OCI-M2 (cell line): ENCODE data around the gene MAST4.

Experiments used
- DNase-seq: peaks from one replicate; lab custom pipeline; 2025; ENCODE audit not compliant: unreplicated experiment; lab: John Stamatoyannopoulos, UW

Gene MAST4

DNA sequence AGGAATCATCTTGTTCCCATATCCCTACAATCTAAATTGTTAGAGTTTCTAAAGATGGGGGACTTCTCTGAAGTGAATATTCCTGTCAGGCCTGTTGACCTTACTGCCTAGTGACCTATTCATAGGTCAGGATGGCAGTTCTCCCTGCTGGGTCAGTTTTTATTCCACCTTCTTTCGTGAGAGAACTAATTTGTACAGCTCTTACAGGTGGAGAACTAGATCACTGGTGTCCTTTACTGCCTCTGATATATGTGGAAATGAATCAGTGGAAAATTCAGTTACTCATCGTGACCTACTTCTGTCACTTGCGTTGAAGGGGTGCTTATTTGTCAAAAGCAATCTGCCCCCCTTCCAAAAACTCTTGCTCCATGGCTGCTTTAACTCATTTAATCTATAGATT is 435.5 kb downstream of the MAST4 start:
- no peak for DNase-seq

DNA sequence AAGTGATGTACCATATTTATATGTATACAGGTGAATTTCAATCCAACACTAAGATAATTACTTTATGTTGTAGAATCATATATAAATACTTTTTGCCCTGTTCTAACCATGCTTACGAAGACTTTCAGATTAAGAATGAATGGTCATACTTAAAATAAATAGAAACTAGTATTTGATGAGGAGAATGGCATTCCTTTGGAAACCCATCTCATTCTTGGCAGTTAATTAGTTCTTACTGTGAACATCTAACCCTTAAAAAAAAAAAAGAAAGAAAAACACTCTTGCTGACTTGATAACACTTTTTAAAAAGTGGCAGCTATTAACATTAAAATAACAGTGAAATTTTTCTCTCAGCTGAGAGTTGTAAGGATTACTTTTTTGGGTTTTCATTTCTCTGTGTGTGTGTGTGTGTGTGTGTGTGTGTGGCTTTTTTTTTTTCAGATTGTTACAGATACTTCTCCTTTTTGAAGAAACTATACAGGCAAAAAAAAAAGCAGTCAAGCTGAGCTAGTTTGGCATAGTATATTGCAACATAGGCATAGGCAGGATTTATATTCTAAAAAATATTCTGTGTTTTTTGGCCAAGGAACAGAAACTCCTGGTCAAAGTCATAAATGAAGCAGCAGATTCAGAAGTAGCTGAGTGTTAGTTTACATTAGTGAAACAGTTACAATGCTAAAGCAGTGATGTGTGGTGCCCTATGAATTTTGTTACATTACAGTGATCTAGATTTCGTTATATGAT is 436.9 kb downstream of the MAST4 start:
- no peak for DNase-seq

DNA sequence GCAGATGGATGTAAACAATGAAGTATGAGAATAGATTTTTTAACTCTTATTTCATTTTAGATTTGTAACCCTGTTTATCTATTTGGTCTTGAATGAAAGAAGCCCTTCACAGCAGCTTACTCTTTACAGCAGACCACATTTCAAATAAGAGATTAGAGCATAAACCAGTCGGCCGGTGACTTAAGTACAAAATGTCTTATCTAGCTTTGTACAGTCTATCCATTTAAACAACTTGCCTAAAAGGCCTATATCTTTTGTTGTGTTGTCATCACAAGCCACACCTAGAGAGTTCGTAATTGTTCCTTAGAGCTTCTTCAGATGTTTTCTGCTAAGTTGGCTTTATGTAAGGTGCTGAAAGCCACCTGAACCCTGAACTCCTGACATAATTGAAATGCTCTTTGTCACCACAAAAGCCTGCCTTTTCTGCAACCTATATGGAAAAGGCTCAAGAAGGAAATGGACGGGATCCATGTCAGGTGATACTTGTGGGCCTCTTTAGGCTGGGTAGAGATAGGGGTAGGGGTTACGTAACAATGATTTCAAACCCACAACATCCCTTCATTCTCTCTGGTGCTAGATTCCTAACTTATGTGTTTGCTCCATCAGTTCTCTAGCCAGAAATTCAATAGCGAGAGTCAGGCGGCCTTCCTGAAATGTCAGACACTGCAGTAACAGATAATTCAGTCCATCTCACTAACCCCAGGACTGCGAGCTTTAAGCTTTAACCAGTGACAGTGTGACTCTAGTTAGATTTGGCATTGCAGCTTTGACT is 437.9 kb downstream of the MAST4 start:
- no peak for DNase-seq

DNA sequence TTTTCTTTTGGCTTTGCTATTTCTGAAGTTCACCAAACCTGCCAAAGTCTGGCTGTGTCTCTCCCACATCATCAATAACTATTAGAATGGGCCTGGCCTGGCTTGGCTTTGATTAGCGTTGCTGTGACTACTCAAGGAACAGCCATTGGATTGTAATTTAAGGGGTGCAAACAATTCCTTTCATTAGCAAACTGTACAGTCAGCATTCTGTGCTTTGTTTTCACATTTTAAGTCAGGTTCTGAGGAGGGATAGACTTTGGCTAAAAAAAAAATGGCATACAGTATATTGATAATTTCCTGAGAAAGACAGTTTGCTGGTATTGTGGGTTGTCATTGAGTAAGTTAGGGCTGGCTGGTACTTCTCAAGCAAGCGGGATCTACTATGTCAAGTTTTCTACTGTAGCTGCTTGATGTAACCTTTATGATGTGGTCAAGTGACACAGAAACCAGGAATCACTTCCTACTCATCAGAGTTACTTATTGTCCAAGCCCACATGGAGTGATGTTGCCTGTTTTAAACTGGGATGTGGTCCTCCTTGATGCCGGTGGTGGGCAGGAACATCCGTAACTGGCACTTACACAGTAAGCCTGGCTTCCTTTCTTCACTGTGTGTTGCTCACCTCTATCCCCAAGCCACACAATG is 439.0 kb downstream of the MAST4 start:
- DNase-seq, result no peak

DNA sequence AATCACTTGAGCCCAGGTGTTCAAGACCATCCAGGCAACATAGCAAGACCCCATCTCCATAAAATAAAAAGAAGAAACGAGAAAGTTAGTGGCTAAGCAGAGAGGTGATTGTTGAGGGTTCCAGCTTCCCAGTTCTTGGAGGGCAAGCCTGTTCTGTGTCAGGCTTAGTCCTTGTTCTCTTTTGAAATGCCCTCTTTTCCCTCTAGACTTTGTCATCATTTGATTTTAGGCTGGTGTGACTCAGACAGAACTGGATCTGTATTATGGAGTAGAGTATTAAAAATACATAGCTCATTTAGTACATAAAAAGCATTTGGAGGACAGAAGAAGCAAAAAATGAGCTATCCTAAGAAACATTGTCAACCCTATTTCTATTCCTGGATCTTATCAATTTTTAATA is 441.0 kb downstream of the MAST4 start:
- DNase-seq, result no peak

DNA sequence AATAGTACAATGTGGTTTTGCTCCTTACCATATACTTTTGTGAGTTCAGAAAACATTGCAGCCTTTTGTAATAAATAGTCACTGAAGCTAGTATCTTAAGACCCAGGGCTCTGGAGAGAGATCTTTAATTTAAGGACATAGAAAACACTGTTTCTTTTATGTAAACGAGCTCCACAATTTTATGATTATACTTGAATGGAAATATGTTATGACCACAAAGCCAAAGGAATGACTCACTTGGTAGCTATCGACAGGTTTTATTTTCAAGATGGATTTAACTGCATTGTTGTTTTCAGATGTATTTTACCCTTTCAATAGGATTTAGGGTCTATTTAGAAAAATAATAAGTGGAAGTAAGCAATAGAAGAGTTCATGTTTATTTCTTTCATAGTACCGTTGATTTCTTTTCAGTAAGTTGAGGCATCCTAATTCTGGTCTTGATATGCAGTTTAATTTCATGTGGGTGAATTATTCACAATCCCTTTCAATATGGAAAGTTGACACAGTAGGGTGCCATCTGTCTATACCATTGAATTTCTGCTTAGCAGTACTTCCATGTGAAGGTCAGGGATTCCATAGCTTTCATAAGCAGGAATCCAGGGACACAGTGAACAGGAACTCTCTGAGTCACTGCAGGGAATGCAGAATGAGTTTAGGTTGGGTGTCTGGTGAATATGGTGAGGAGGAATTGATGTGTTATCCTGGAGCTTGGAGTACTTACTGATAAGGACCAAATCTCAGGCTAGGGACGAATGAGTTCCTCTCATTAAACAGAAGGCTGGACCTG is 442.8 kb downstream of the MAST4 start:
- no peak for DNase-seq

DNA sequence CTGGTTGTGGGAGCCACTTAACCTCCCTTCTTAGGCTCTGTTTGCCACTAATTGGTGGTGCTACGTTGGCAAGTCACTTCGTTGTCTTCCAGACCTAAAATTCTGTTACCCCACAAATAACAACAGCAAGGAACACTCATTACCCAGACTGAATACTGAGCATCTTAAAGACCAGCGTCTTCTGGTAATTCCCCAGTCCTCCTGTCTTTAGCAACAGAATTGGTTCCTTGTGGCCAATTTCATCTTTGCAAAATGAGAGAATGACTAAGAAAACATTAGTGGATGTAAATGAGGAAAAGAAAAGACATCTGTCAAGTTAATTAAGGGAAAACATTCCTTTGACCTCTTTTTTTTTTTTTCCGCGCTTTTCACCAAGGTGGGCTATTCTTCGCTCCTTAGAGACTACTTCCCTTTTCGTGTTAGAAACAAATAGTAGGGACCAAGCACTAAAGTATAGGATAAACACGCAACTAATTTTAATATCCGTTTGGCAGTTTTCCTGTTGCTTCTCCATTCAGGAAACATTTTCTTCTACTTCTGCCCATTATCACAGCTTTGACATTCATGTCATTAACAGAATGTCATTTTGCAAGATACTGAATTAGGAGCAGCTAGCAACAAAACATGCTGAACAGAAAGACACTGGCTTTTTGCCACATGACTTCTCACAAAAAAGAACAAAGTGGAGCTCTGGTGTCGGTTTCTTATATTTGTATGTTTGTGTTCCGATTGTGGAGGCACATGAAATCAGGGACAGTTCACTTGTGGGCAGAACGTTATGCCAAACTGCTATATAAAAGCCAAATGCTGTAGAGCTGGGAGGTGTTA is 446.2 kb downstream of the MAST4 start:
- DNase-seq, result no peak

DNA sequence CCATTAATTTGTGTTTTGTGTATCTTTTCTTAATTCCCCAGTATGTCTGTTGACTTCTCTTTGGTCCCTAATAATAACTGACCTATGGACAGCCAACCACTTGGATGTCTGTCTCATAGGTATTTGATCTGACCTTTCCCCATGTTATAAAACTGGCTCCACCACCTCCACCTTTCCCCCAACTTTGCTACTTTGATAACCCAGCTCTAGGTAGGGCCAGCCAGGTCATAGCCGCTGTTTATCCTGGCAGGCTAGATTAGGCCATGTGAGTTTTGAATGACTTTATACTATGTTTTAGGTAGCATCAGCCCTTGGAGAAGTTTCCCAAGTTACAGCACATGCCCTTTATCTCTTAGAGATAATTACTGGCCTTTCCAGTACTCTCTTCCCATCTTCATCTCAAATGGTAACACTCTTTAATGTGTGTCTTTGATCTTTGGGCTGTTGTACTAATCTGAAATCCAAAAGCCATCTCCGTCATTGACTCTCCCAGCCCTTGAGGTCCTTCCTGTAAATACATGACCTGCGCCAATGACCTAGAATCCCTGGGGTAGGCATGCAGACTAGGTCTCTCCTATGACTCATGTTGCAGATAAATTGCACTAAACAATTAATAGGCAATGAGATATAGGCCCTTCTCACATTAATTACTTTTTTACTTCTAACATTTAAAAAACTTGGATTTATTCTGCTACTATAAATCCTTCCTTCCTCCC is 447.8 kb downstream of the MAST4 start:
- DNase-seq, result no peak

DNA sequence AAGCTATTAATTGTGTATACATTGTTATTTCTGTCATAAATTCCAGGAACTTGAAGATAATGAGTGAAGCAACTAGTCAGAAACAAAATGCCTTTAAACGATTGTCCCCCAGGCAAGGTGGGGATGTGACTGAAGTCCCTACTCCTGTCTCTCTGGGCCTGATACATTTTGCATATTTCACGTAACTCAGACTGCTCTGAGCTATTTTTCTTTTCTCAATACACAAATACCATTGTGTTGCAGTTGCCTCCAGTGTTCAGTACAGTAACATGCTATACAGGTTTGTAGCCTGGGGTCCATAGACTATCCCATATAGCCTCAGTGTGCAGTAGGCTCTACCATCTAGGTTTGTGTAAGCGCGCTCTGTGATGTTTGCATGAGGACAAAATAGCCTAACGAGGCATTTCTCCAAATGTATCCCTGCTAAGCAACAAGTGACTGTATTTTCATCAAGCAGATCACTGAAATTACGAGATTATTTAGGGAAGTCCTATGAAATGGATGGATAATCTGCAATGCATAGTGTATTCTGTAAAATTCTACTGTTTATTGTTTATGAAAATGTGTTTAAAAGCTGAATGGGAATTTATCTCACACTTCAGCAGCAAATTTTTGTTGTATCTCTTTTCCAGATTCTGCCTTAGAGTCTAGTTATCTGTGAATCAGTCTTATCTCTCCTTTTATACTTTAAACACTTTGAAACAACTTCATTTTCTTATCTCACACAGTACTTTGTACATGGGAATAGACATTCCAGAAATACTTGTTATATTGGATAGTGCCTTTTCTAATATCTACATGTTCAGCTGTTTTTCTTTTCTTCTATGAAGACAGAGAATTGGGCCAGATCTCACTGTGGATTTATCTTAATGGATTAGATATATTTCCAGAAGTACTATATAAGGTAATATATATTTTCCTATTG is 449.9 kb downstream of the MAST4 start:
- no peak for DNase-seq

DNA sequence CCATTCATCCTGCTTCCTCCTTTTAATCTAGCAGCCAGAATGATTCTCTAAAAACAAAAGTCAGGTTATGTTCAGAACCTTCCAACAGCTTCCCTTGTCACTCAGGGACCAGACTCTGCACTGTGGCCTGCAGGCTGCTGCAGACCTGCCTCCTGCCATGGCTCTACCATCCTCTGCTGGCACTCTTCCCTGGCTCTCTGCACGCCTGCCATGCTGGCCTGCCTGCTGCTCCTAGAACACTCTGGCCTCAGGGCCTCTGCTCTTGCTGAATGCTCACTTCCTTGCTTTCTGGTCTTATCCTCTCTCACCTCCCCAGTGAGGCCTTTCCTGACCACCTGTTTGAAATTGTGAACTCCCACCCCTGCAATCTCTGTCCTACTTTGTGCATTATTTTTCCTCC is 451.0 kb downstream of the MAST4 start:
- no peak for DNase-seq

DNA sequence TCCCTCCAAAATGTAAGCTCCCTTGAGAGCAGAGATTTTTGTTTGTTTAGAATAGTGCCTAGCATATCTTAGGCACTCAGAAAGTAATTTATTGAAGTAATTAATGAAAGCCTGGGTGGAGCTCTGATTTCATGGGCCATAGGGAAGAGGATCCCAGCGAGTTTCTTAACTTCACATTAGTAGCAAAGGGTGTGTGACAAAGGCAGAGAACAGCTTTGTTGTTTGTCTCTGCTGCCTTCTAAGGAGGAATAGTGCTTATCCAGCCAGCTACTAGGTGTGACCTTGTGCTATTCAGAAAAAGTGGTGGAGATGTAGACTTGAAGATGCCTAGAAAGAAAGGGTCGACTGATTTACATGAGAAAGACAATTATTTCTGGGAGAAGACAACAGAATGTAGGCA is 451.4 kb downstream of the MAST4 start:
- DNase-seq, result no peak

DNA sequence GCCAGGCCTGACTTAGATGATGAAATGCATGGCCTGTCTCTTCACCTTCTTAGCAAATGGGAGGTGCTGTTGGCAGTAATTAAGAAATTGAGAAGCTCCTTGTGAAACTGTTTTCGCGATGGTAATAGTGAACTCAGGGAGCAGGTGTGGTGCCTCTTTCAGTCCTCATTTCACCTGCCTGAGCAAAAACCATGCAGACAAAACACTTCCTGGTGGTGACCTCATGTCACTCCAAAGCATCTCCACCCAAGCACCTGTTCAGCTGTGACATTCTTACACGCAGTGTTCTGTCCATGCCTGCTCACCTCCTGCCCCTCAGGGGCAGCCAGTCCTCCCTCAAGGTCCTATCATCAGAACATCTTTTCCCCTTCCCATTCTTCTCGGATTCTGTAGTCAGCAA is 453.9 kb downstream of the MAST4 start:
- no peak for DNase-seq

DNA sequence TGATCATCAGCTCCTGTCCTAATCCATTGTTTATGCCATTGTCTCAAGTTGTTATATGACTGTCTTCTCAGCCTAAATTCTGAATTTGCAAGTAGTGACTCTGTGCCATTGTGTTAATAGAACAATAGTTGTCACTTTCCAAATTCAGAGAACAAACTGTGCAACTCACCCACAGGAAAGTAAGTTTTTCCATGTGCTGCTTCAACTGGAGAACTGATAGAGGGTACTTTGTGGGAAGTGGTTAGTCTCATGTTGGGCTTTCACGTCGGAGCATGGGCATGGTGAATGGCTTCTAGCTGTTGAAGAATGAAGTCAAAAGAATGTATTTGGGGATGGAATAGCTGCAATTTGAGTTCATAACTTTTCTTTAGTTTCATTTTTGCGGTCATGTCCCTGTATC is 454.4 kb downstream of the MAST4 start:
- DNase-seq, result no peak

DNA sequence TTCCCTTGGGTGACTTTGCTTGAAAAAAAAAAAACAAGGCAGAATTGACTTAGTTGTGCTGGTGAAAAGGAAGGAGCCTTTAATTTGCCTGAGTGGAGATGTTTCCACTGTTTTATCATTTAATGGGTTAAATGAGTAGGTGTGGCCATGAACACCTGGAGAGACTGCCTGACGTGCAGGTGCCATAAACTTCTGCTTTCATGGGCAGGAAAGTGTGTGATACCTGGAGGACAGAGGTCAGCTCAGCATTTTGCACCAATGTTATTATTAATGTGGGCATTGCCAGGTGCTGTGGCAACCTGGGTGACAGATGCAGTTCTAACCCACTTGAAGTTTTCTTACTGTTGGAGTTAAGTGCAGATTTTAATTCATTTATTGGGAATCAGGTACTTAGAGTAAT is 455.0 kb downstream of the MAST4 start:
- DNase-seq, result no peak

DNA sequence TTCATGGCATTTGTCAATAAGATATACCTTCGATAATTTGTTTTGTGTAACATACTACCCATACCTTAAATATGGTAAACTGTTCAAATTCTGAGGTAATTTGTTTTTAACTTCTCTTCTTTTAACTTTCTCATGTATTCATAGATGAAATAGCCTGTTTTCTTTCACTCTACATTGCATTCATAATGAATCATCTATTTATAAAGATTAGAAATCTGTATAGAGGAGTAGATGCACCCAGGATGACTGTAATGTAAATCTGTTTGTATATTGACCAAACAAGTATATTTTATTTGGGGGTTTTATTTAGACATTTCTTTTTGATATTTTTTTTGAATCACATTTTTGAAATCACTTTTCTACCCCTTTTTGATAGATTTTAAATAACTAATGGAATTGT is 455.8 kb downstream of the MAST4 start:
- no peak for DNase-seq

DNA sequence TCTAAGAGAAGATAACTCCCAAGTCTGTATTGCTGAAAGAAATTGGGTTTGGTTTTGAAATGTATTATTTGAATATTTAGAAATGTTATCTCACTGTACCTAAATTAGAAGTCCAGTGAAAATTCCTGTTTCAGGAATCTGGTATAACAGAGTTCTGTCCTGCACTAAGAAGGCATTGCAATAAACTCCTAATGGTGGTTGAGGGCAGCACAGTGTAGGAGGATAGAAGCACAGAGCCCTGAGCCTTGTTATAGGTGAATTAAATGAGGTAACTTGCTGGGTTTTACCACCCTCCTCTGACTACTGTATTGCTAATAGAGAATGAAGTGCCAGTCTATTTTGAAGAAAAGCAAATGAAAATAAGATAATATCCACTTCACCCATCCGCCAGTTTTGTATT is 457.0 kb downstream of the MAST4 start:
- no peak for DNase-seq

DNA sequence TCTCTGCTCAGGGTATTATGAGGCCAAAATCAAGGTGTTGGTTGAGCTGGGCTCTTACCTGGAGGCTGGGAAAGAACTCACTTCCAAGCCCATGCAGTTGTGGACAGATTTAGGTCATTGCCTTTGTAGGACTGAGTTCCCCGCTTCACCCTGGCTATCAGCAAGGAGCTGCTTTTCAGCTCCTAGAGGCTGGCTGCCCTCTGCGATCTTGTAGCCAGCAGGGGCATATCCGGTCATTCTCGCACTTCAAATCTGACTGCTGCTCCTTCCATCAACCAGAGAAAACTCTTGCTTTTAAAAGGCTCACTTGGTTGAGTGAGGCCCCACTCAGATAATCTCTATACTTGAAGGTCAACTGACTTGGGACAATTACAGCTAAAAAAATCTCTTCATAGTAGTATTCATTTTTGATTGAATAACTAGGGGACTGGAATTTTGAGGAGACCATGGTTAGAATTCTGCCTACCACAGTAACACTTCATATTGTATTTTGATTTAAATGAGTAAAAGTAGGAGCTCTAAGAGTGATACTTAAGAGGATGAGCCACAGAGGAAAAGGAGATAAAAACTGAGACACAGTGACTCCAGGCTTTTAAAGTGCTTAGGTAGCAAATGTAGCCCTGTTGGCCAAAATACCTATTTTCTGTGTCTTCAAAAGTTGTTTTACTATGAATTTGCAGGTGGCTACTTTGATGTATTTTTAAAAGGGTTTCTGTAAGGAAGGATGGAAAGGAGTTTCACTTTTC is 463.0 kb downstream of the MAST4 start:
- DNase-seq, result no peak
